ENCODE measurements around the gene TNFRSF14.
A peak's percentile ranks its signal among the peaks of the same experiment; 100 is the strongest.
"Not testable (repeated sequence)": the region's sequence is repeated elsewhere in the genome, so short reads cannot be mapped to it uniquely, and the experiment has no call there.

The TNFRSF14 gene

GRCh38 chr1:2569060-2569459 is 12.9 kb downstream of the TNFRSF14 start:
- no peak for DNase-seq

GRCh38 chr1:2569703-2570102 is 13.5 kb downstream of the TNFRSF14 start:
- DNase-seq: not testable (repeated sequence)

- no peak for DNase-seq
Measured at GRCh38 chr1:2570332-2570731, 14.2 kb downstream of the TNFRSF14 start.

DNA sequence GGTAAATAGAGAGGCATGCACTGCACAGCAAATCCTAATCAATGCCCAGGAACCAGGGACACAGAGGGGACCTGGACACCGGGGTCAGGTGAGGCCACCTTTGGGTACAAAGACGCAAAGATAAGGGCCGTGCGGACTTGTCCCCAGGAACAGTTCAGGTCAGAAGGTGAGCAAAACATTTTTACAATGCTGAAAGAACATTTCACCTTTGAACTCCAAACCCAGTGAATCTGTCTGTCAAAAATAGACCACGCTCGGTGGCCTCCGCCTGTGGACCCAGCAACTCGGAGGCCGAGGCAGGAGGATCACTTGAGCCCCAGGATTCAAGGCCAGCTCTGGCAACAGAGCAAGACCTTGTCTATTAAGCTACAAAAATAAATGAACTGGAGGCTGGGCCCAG is 15.2 kb downstream of the TNFRSF14 start:
- no peak for DNase-seq

GRCh38 chr1:2573250-2573920 is 17.2 kb downstream of the TNFRSF14 start:
- no peak for DNase-seq

GRCh38 chr1:2574350-2574749 is 18.2 kb downstream of the TNFRSF14 start:
- no peak for DNase-seq

DNA sequence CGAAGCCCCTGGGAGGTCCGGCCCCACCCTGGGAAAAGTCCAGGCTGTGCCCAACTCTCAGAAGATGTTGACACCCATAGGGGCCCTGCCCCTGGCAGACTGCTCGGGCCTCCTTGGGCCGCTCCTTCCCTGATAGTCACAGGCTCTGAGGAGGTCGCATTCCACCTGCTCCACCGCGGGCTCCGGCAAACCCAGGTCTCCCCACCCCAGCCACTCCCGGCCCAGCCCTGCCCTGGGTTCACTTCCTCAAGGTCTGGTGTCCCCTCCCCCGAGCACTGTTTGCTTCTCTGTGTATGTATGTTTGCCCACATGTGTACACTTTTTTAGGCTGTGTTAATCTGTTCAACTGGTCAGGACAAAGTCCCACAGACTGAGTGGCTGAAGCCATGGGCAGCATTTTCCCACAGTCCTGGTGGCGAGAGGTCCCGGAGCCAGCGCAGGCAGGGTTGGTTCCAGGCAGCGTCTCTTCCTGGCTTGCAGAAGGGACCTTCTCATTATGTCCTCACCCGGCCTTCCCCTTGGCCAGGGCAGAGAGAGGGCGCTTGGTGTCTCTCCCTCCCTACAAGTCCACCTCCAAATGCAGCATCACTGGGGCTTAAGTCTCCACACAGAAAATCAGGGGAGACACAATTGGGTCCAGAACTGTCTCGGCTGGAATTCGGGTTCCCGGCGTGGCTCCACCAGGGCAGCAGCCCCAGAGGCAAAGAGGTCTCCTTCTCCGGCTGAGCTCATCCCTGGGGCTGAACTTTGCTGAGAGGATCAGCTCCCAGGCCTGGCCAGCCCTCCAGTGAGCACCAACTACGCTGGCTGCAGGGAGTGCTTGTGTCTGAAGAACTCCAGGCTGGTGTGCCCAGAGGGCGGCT is 19.9 kb downstream of the TNFRSF14 start:
- no peak for DNase-seq

- not testable (repeated sequence) for DNase-seq
Measured at GRCh38 chr1:2577565-2578075, 21.4 kb downstream of the TNFRSF14 start.

DNA sequence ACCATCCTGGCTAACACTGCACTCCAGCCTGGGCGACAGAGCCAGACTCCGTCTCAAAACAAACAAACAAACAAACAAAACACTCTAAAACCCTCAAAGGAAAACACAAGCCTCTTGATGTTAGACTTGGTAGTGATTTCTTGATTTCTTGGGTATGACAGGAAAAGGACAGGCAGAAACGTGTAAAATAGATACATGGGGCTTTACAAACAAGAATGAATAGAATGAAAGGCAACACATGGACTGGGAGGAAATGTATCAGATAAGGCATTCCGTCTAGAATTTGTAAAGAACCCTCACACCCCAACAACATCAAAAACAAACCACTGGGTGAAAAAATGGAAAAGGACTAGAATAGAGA is 22.6 kb downstream of the TNFRSF14 start:
- no peak for DNase-seq

DNA sequence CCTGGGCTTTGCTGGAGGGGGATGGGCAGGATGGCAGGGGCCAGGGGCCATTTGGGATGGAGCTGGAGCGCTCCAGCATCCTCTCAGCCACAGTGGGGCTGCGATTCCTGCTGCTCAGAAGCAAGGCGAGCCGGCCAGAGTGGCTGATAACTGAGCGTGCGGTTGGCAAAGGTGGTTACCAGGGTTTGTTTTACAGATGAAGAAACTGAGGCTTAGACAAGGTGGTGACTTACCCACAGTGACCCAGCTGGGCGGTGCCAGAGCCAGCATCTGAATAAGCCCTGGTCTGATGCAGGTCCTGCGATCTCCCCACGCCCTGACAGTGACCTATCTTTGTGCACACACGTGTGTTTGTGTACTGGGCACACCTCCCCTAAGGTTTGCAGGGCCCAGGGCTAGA is 24.5 kb downstream of the TNFRSF14 start:
- no peak for DNase-seq

- no peak for DNase-seq
Measured at GRCh38 chr1:2582391-2582790, 26.2 kb downstream of the TNFRSF14 start.

DNA sequence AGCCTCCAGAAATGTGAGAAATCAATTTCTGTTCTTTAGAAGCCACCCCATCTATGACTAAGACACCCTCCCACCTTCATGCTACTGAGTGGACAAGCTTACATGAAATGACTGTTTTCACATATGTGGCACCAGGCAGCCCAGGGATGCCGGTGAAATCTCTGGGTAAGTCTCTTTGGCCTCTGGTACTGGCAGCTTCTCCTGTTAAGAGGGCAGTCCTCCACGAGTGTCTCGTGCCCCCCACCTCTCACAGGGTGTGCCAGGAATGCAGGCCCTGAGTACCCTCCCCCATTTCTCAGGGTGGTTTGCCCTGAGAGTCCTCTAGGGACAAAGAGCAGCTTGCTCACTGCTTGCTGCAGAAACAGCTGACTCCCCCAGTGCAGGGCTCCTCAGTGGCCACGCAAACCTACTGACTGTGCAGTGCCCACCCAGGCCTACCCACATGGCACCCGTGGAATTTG is 27.2 kb downstream of the TNFRSF14 start:
- no peak for DNase-seq

GRCh38 chr1:2583871-2584351 is 27.7 kb downstream of the TNFRSF14 start:
- DNase-seq: no peak

GRCh38 chr1:2584686-2585317 is 28.6 kb downstream of the TNFRSF14 start:
- no peak for DNase-seq

- DNase-seq: peak; percentile 35
Measured at GRCh38 chr1:2585318-2586092, 29.3 kb downstream of the TNFRSF14 start.

- DNase-seq: peak; percentile 99
Measured at GRCh38 chr1:2586154-2587070, 30.2 kb downstream of the TNFRSF14 start, which contains the start of gene PRXL2B. Gene PRXL2B, plus strand, starts transcription at chr1:2586777. Its CDS starts 109 bp downstream, at chr1:2586886.

GRCh38 chr1:2587071-2587859 is 31.1 kb downstream of the TNFRSF14 start:
- peak; percentile 16 for DNase-seq

- no peak for DNase-seq
Measured at GRCh38 chr1:2587860-2588571, 31.8 kb downstream of the TNFRSF14 start.

DNA sequence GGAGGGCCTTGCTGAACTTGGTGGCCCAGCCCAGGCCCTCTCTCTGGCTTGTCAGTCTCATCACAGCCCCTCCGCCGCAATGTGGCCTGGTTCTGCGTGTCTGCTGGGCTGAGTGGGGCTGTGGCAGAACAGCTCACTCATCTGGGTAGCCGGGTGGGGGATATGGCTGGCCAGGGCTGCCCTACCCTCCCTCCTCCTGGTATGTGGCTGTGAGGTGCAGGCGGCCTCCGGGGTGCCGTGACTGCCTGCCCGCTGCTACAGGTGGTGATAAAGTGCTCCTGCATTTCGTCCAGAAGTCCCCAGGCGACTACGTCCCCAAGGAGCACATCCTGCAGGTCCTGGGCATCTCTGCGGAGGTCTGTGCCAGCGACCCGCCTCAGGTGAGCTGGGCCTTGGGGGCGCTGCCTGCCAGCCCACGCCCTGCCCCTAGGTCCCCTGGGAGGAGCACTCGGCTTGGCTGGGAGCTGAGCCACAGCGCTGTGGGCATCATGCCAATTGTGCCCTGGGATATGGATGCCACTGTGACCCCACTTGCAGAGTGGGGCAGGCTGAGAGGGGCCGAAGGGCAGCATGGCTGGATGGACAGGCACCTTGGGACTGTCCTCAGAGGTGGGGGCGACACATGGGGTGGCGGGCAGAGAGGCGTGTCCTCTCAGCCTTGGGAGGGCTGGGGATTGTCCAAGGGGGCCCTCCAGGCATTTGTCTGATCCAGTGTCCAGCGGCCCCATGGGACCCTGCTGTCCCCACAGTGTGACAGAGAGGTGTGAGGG is 32.7 kb downstream of the TNFRSF14 start:
- DNase-seq: no peak

Data from fibroblast of skin of abdomen (primary cell).